ENCODE results near the gene GSE1.
A peak's percentile ranks its signal among the peaks of the same experiment; 100 is the strongest.

GSE1 gene

GRCh38 chr16:85681255-85681654 is 68.1 kb downstream of the GSE1 start:
- Histone ChIP-seq H3K4me3 (ENCODE audit: control insufficient read depth in 1 of 7, extremely low read depth in 1 of 7, insufficient read depth in 4 of 7, low read depth in 2 of 7, low read length in 6 of 7) (no peak overlapping the region), H3K4me1 (ENCODE audit: control extremely low read depth in 1 of 4, control insufficient read depth in 4 of 4, insufficient read depth in 4 of 4, low read length in 3 of 4) (no peaks in the 10 kb centered on the region), H3K27me3 (replicated peaks in 2 of 5; ENCODE audit: control insufficient read depth in 4 of 5, insufficient read depth in 5 of 5, low read length in 4 of 5) (no peaks in the 10 kb centered on the region), H3K27ac (ENCODE audit: insufficient read depth in 1 of 2, low read depth in 1 of 2, low read length in 2 of 2, poor library complexity in 1 of 2, severe bottlenecking in 2 of 2) (no peak overlapping the region), H3K9me3 (ENCODE audit: control extremely low read depth in 1 of 5, control insufficient read depth in 4 of 5, insufficient read depth in 2 of 5, low read depth in 1 of 5, low read length in 4 of 5) (no peaks in the 10 kb centered on the region), H3K36me3 (ENCODE audit: control insufficient read depth in 4 of 4, insufficient read depth in 4 of 4, low read length in 3 of 4) (peaks cover 9 to 76% (median 31%) of the 10 kb centered on the region in 4 experiments)
- no peak for DNase-seq
- CTCF ChIA-PET = interaction anchor here (1.2 kb wide), 2 partner anchors 16 to 37 kb away, joined by 3 to 4 read pairs; no protein-coding TSS in a partner anchor
- WGBS (ENCODE audit: insufficient coverage) = 92% methylated on average over 4 of the region's 8 CpGs
- POLR2A ChIA-PET = no interaction called here

- 88% methylated on average over 7 of the region's 9 CpGs for WGBS (ENCODE audit: insufficient coverage)
- CTCF ChIA-PET = interaction anchor here (0.8 to 1.9 kb wide), 6 partner anchors 9 to 35 kb away, joined by 3 to 6 read pairs (median 4); no protein-coding TSS in a partner anchor
- POLR2A ChIA-PET = no interaction called here
- Histone ChIP-seq H3K27ac (ENCODE audit: insufficient read depth in 1 of 2, low read depth in 1 of 2, low read length in 2 of 2, poor library complexity in 1 of 2, severe bottlenecking in 2 of 2) (no peak overlapping the region), H3K4me1 (ENCODE audit: control extremely low read depth in 1 of 4, control insufficient read depth in 4 of 4, insufficient read depth in 4 of 4, low read length in 3 of 4) (peaks cover 0 to 7% (median 2%) of the 10 kb centered on the region in 4 experiments), H3K9me3 (ENCODE audit: control extremely low read depth in 1 of 5, control insufficient read depth in 4 of 5, insufficient read depth in 2 of 5, low read depth in 1 of 5, low read length in 4 of 5) (no peaks in the 10 kb centered on the region), H3K36me3 (ENCODE audit: control insufficient read depth in 4 of 4, insufficient read depth in 4 of 4, low read length in 3 of 4) (peaks cover 7 to 76% (median 27%) of the 10 kb centered on the region in 4 experiments), H3K27me3 (replicated peaks in 2 of 5; ENCODE audit: control insufficient read depth in 4 of 5, insufficient read depth in 5 of 5, low read length in 4 of 5) (no peaks in the 10 kb centered on the region), H3K4me3 (ENCODE audit: control insufficient read depth in 1 of 7, extremely low read depth in 1 of 7, insufficient read depth in 4 of 7, low read depth in 2 of 7, low read length in 6 of 7) (no peak overlapping the region)
- DNase-seq = no peak
Measured at GRCh38 chr16:85682516-85682915, 69.4 kb downstream of the GSE1 start.

GRCh38 chr16:85683363-85683762 is 70.2 kb downstream of the GSE1 start:
- Histone ChIP-seq H3K27ac (ENCODE audit: insufficient read depth in 1 of 2, low read depth in 1 of 2, low read length in 2 of 2, poor library complexity in 1 of 2, severe bottlenecking in 2 of 2) (no peak overlapping the region), H3K36me3 (ENCODE audit: control insufficient read depth in 4 of 4, insufficient read depth in 4 of 4, low read length in 3 of 4) (peaks cover 7 to 67% (median 19%) of the 10 kb centered on the region in 4 experiments), H3K9me3 (ENCODE audit: control extremely low read depth in 1 of 5, control insufficient read depth in 4 of 5, insufficient read depth in 2 of 5, low read depth in 1 of 5, low read length in 4 of 5) (no peaks in the 10 kb centered on the region), H3K4me3 (ENCODE audit: control insufficient read depth in 1 of 7, extremely low read depth in 1 of 7, insufficient read depth in 4 of 7, low read depth in 2 of 7, low read length in 6 of 7) (no peak overlapping the region), H3K27me3 (replicated peaks in 2 of 5; ENCODE audit: control insufficient read depth in 4 of 5, insufficient read depth in 5 of 5, low read length in 4 of 5) (no peaks in the 10 kb centered on the region), H3K4me1 (ENCODE audit: control extremely low read depth in 1 of 4, control insufficient read depth in 4 of 4, insufficient read depth in 4 of 4, low read length in 3 of 4) (peaks cover 0 to 13% (median 10%) of the 10 kb centered on the region in 4 experiments)
- POLR2A ChIA-PET = no interaction called here
- no peak for DNase-seq
- CTCF ChIA-PET = interaction anchor here (1.0 to 1.9 kb wide), 6 partner anchors 9 to 34 kb away, joined by 3 to 6 read pairs (median 4); no protein-coding TSS in a partner anchor

DNA sequence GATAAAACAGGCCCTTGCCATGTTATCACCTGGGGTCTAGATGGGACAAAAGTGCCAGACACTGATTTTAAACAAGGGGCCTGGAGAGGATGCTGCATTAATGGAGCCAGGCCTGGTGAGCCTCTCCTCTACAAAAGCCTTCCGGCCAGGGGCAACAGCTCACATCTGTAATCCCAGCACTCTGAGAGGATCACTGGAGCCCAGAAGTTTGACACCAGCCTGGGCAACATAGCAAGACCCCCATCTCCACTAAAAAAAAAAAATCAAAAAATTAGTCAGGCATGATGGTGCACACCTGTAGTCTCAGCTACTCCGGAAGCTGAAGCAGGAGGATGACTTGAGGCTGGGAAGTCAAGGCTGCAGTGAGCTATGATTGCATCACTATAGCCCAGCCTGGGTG is 72.1 kb downstream of the GSE1 start:
- Histone ChIP-seq H3K4me1 (ENCODE audit: control extremely low read depth in 1 of 4, control insufficient read depth in 4 of 4, insufficient read depth in 4 of 4, low read length in 3 of 4) (peaks cover 0 to 22% (median 17%) of the 10 kb centered on the region in 4 experiments), H3K27ac (ENCODE audit: insufficient read depth in 1 of 2, low read depth in 1 of 2, low read length in 2 of 2, poor library complexity in 1 of 2, severe bottlenecking in 2 of 2) (no peak overlapping the region), H3K27me3 (replicated peaks in 2 of 5; ENCODE audit: control insufficient read depth in 4 of 5, insufficient read depth in 5 of 5, low read length in 4 of 5) (no peaks in the 10 kb centered on the region), H3K9me3 (ENCODE audit: control extremely low read depth in 1 of 5, control insufficient read depth in 4 of 5, insufficient read depth in 2 of 5, low read depth in 1 of 5, low read length in 4 of 5) (no peaks in the 10 kb centered on the region), H3K4me3 (ENCODE audit: control insufficient read depth in 1 of 7, extremely low read depth in 1 of 7, insufficient read depth in 4 of 7, low read depth in 2 of 7, low read length in 6 of 7) (no peak overlapping the region), H3K36me3 (ENCODE audit: control insufficient read depth in 4 of 4, insufficient read depth in 4 of 4, low read length in 3 of 4) (peaks cover under 1 to 50% (median 10%) of the 10 kb centered on the region in 4 experiments)
- CTCF ChIA-PET = interaction anchor here (0.7 to 2.3 kb wide), 4 partner anchors 10 to 303 kb away, joined by 3 to 14 read pairs (median 3); no protein-coding TSS in a partner anchor
- 94% methylated on average over 2 of the region's 2 CpGs for WGBS (ENCODE audit: insufficient coverage)
- DNase-seq = no peak
- POLR2A ChIA-PET = no interaction called here

DNA sequence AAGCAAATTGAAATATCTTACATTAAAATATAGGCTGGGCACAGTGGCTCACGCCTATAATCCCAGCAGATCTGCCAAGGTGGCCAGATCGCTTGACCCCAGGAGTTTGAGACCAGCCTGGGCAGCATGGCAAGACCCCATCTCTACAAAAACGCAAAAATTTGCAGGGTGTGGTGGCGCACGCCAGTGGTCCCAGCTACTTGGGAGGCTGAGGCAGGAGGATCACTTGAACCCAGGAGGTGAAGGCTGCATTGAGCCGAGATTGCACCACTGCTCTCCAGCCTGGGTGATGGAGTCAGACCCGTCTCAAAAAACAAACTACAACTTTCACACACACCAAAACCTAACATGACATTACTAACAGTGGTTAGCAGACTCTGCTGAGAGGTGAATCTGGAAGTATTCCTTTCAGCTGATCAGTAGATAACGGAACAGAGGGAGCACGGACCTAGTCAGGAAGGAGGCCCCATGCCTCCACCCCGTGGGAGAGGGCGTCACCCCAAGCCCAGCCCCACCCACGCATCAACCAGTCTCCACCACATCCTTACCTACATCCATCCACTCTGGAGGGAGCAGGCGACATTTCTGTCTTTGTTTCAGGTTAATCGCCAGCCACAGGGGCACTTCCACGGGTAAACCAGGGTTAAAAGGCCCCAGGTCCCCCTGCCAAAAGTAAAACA is 73.9 kb downstream of the GSE1 start:
- WGBS (ENCODE audit: insufficient coverage) = 92% methylated on average over 11 of the region's 15 CpGs
- DNase-seq = no peak
- no peaks in the 10 kb centered on the region for H3K9me3 ChIP-seq (ENCODE audit: control extremely low read depth in 1 of 5, control insufficient read depth in 4 of 5, insufficient read depth in 2 of 5, low read depth in 1 of 5, low read length in 4 of 5)
- H3K36me3 ChIP-seq (ENCODE audit: control insufficient read depth in 4 of 4, insufficient read depth in 4 of 4, low read length in 3 of 4) = peaks cover 0 to 37% (median 2%) of the 10 kb centered on the region in 4 experiments
- peak overlapping the region in 1 of 7 experiments; percentile 80 for H3K4me3 ChIP-seq (ENCODE audit: control insufficient read depth in 1 of 7, extremely low read depth in 1 of 7, insufficient read depth in 4 of 7, low read depth in 2 of 7, low read length in 6 of 7)
- POLR2A ChIA-PET = no interaction called here
- no peaks in the 10 kb centered on the region for H3K27me3 ChIP-seq (replicated peaks in 2 of 5; ENCODE audit: control insufficient read depth in 4 of 5, insufficient read depth in 5 of 5, low read length in 4 of 5)
- H3K4me1 ChIP-seq (ENCODE audit: control extremely low read depth in 1 of 4, control insufficient read depth in 4 of 4, insufficient read depth in 4 of 4, low read length in 3 of 4) = peaks cover 0 to 22% (median 17%) of the 10 kb centered on the region in 4 experiments
- CTCF ChIA-PET = no interaction called here
- no peak overlapping the region for H3K27ac ChIP-seq (ENCODE audit: insufficient read depth in 1 of 2, low read depth in 1 of 2, low read length in 2 of 2, poor library complexity in 1 of 2, severe bottlenecking in 2 of 2)

DNA sequence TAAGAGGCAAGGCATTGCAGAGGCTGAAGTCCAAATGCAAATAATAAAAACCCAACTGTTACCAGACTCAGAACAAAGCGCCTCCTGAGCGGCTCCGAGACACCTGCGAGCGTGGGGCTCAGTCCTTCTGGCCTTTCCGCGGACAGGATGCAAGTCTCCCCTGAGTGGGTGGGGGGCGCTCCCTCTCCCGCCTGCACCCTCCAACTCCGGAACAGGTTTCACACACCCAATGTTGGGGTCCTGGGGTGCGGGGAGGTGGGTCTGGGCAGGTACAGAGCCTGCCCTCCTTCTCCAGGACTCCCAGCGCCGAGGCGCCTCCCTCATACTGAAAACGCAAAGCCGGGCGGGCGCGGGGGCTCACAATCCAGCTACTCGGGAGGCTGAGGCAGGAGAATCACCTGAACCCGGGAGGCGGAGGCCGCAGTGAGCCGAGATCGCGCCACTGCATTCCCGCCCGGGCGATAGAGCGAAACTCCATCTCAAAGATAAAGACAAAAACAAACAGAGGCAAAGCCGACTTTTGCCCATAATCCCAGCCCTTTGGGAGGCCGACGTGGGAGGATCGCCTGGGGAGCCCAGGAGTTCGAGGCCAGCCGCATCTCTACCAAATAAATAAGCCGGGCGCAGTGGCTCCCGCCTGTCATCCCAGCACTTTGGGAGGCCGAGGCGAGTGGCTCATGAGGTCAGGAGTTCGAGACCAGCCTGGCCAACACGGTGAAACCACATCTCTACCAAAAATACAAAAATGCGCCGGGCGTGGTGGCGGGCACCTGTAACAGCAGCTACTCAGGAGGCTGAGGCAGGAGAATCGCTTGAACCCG is 74.7 kb downstream of the GSE1 start:
- Histone ChIP-seq H3K27ac (ENCODE audit: insufficient read depth in 1 of 2, low read depth in 1 of 2, low read length in 2 of 2, poor library complexity in 1 of 2, severe bottlenecking in 2 of 2) (no peak overlapping the region), H3K27me3 (replicated peaks in 2 of 5; ENCODE audit: control insufficient read depth in 4 of 5, insufficient read depth in 5 of 5, low read length in 4 of 5) (no peaks in the 10 kb centered on the region), H3K4me3 (ENCODE audit: control insufficient read depth in 1 of 7, extremely low read depth in 1 of 7, insufficient read depth in 4 of 7, low read depth in 2 of 7, low read length in 6 of 7) (peak overlapping the region in 6 of 7 experiments; percentile 40 to 89 (median 78)), H3K4me1 (ENCODE audit: control extremely low read depth in 1 of 4, control insufficient read depth in 4 of 4, insufficient read depth in 4 of 4, low read length in 3 of 4) (peaks cover 0 to 22% (median 17%) of the 10 kb centered on the region in 4 experiments), H3K36me3 (ENCODE audit: control insufficient read depth in 4 of 4, insufficient read depth in 4 of 4, low read length in 3 of 4) (peaks cover 0 to 29% (median under 1%) of the 10 kb centered on the region in 4 experiments), H3K9me3 (ENCODE audit: control extremely low read depth in 1 of 5, control insufficient read depth in 4 of 5, insufficient read depth in 2 of 5, low read depth in 1 of 5, low read length in 4 of 5) (no peaks in the 10 kb centered on the region)
- ChIA-PET CTCF (no interaction called here), POLR2A (no interaction called here)
- WGBS (ENCODE audit: insufficient coverage) = 90% methylated on average over 25 of the region's 49 CpGs
- DNase-seq = no peak

Data from common myeloid progenitor, CD34-positive (primary cell).